WI38 (cell line): ENCODE measurements around the gene TWNK.
A peak's percentile ranks its signal among the peaks of the same experiment; 100 is the strongest.

Experiments
- H3K4me3 ChIP-seq: 2 replicates; pipeline ENCODE4 v1.5.1; 2011; ENCODE audit warnings: low read depth, mild to moderate bottlenecking, control low read depth, low read length
- TF ChIP-seq, protein P1 (sequence below): IDR thresholded peaks from 2 replicates; pipeline ENCODE4 v1.5.1; 2012; ENCODE audit warnings: low read depth, mild to moderate bottlenecking, control low read depth, low read length

The TWNK gene

DNA sequence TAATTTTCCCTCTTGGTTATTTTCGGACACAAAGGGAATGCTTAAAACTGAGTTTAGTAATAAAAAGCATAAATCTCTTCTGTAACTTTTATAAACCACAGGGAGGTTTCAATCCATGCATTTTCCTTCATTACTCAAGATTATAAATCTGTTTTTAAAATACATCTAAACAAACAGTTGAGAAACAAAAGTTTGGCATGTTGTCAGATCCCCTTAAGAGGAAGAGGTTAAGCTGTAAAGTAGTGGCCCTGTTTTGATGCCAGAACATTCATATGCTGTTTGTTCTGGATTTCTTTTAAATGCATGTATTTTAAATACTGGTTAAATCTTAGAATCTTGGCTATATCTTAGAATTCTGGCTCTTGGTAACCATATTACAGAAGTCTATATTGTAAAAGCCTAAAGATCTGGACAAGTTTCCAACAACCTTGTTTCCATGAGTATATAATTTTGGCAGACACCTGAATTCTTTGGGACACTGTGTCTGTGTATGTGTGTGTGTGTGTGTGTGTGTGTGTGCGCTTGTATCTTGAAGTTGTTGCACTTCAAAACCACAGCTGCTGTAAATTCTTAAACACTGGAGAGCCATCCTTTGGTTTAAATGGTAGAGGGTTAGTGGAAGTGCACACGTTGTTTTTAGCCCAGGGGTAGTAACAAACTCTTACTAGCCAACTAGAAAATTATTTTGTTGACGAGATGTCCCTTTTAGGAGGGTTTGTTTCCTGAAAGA lies 24.8 kb upstream of the TWNK start:
- TF ChIP-seq, protein P1, sequence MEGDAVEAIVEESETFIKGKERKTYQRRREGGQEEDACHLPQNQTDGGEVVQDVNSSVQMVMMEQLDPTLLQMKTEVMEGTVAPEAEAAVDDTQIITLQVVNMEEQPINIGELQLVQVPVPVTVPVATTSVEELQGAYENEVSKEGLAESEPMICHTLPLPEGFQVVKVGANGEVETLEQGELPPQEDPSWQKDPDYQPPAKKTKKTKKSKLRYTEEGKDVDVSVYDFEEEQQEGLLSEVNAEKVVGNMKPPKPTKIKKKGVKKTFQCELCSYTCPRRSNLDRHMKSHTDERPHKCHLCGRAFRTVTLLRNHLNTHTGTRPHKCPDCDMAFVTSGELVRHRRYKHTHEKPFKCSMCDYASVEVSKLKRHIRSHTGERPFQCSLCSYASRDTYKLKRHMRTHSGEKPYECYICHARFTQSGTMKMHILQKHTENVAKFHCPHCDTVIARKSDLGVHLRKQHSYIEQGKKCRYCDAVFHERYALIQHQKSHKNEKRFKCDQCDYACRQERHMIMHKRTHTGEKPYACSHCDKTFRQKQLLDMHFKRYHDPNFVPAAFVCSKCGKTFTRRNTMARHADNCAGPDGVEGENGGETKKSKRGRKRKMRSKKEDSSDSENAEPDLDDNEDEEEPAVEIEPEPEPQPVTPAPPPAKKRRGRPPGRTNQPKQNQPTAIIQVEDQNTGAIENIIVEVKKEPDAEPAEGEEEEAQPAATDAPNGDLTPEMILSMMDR = no peak
- H3K4me3 ChIP-seq = no peak overlapping the region

DNA sequence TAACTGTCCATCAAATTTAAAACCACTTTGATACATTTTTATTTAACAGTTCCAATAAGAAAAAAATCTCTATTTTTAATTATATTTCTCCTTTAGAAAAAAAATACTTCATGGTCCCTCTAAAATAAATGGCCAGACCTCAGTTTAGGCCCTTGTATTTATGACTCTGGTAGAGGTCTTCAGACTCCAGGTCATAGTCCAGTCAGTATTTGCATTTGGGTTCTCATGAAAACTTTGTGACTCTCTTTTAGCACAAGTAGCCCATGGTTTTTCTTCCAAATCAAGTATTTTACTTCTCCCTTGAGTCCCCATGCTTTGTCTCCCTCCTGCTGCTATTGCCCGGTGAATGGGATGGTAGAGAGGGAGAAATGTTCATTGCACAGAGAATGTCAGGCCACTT lies 23.5 kb upstream of the TWNK start:
- no peak overlapping the region for H3K4me3 ChIP-seq
- TF ChIP-seq, protein P1 = no peak

DNA sequence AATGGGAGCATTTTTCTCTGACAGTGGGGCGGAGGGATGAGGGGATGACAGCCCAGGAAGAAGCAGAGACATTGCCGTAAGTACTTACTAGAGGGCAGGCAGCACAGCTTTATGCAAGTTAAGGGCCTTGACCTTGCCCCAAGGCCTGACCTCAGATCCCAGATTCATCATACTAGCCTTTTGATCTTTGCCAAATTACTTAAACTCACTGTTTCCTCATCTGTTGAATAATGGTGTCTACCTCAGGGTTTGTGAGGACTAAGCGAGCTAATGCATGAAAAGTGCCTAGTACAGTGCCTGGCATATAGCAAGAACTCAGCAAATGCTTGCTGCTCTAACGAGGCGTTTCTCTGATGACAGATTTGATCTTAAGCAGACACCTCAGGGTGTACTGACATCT lies 21.5 kb upstream of the TWNK start:
- TF ChIP-seq, protein P1 = no peak
- H3K4me3 ChIP-seq = no peak overlapping the region

DNA sequence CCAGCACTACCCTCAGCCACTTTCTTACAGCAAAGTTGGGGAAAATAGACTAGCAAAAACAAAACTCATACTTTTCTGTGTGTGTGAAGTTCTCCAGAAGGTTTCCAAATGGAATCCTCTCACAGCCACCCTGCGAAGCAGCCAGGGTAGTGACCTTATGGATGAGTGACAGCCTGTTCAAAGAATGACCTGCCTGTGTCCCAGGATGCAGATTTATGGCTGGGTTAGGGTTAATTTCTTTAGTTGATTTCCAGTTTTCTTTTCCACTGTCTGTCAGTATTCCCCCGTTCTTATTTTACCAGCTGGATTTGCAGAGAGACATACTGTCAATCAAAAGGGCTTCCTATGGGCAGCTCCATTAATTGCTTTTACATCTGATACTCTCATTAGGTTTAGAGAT lies 20.5 kb upstream of the TWNK start:
- TF ChIP-seq, protein P1 = no peak

DNA sequence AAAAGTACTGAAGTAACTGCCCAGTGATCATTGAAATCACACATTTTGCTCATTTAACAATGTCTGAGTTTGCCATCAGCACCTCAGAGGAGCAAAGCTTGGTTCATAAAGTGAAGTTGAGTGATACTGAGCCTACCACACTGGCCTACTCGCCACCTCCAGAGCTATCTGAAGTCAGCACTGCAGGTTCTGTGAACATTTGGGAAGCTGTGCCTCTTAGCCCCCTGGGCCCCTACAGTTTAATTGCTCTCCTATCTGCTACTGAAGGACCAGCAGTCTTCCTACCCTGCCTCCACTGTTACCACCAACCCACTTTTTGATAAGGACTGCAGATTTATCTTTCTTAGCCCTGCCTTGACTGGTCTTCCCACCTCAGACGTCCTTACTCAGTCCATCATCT lies 20.0 kb upstream of the TWNK start:
- TF ChIP-seq, protein P1 = no peak
- no peak overlapping the region for H3K4me3 ChIP-seq

More for the DNA sequence above, 20.5 kb upstream of the TWNK start:
- H3K4me3 ChIP-seq = no peak overlapping the region

DNA sequence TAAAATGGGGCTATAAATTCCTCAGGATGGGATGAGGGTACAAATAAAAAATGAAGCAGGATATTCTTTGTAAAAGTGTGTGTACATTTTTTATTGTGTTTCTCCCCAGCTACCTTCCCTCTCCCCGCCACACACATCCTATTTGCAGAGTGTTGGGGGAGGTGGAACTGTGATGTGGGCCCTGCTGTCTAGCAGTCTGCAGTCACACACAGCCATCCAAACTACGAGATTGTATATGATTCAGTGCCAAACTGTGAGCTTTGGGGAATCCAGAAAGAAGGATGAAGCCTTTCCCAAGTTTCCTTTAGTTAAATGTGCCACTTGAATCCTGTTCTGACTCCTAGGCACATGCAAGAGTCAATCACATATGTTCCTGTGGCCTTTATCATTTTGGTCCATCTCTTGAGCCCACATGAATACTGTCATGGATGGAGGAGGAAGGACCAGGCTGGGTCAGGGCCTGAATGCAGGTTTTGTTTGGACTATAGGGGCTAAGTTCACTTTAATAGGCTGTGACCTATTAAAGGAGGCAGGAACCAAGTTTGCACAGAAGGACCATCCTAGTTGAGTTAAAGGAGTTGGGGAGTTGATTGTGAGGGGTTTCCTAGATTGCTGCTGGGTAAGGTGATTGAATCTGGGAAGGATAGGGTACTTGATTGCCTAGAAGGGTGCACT lies 19.1 kb upstream of the TWNK start:
- TF ChIP-seq, protein P1 = no peak
- no peak overlapping the region for H3K4me3 ChIP-seq

DNA sequence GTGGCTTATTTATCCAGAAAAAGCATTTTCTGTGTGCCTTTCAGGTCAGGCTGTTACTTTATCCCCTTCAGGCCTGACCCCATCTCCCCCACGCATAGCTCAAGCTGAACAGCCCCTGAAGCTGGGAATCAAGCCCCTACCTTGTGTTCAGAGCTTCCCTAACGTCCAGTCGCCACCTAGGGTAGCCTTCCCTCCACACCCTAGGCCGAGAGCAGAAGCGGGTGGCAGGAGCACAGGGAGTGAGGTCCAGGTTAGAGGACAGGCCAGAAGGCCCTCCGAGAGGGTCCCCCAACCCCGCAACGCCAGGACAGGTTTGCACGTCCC lies 18.5 kb upstream of the TWNK start:
- H3K4me3 ChIP-seq = peak overlapping the region; percentile 60
- TF ChIP-seq, protein P1 = no peak
